ENCODE data around the gene ANKRD55.

DNA sequence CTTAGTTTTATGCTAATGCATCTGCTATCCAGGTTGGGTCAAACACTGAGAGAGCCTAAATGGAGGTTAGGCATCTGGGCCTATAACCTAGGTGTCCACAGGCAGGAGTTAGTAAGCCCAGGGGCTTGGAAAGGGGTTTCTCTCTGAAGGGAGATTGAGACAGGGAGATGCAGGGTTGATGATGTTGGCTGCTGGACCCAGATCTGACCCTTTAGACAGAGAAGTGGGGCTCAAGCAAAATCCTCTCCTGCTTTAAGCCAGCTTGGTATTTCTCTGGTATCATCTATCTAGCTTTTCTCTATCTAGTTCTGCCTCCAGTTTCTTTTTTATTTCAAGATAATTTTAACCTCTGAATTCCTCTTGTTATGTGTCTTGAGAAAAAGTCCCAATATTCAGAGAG, 18.3 kb upstream of the ANKRD55 start:
- TF ChIP-seq, protein P1, sequence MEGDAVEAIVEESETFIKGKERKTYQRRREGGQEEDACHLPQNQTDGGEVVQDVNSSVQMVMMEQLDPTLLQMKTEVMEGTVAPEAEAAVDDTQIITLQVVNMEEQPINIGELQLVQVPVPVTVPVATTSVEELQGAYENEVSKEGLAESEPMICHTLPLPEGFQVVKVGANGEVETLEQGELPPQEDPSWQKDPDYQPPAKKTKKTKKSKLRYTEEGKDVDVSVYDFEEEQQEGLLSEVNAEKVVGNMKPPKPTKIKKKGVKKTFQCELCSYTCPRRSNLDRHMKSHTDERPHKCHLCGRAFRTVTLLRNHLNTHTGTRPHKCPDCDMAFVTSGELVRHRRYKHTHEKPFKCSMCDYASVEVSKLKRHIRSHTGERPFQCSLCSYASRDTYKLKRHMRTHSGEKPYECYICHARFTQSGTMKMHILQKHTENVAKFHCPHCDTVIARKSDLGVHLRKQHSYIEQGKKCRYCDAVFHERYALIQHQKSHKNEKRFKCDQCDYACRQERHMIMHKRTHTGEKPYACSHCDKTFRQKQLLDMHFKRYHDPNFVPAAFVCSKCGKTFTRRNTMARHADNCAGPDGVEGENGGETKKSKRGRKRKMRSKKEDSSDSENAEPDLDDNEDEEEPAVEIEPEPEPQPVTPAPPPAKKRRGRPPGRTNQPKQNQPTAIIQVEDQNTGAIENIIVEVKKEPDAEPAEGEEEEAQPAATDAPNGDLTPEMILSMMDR (IDR thresholded peaks at IDR 0.05), result no peak
- TF ChIP-seq POLR2A (IDR thresholded peaks at IDR 0.05), result no peak
